Measurements from ENCODE around the gene PYGB. TPM values are rescaled to one million over a fixed set of nuclear protein-coding genes. Genes with fewer than 3 reads are reported as not detected.
A peak's percentile ranks its signal among the peaks of the same experiment; 100 is the strongest.

The PYGB gene
- polyA plus RNA-seq, 3 donors = 48.4 to 59.9 (median 51.8) TPM

DNA sequence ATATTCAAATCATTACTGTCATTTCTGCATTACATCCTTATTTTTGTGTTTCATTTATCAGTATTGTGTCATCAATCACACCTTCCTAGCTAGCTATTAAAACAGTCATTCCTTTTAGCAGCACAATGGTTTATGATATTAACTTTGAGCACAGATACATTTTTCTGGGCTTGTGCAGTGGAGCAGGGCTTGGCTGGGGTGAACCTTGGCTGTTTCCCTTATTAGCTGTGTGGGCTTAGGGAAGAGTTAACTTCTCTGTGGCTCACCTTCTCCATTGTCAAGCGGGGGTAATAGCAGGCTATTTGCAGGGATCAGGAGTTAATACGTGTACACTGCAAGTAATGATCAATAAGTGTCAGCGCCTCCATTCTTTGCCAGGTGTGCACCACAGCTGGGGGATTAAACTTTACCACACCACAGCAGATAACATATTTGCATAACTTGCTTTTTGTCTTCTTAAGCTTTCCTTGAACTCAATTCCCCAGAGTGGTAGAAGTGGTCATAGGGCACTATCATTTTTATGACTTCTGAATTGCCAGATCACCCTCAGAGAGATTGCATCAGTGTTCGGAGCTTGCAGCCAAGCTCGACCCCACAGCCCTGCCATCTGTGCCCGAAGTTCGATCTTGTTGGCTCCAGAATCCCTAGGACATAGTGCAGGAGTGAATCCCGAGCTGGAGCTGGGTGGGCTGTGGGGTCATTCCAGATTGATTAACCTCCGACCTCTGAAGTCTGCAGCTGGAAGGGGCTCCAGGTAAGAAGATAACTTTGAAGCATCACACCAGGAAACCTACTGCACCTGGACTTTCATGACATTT is 1.5 kb upstream of the PYGB start:
- no peak for DNase-seq

DNA sequence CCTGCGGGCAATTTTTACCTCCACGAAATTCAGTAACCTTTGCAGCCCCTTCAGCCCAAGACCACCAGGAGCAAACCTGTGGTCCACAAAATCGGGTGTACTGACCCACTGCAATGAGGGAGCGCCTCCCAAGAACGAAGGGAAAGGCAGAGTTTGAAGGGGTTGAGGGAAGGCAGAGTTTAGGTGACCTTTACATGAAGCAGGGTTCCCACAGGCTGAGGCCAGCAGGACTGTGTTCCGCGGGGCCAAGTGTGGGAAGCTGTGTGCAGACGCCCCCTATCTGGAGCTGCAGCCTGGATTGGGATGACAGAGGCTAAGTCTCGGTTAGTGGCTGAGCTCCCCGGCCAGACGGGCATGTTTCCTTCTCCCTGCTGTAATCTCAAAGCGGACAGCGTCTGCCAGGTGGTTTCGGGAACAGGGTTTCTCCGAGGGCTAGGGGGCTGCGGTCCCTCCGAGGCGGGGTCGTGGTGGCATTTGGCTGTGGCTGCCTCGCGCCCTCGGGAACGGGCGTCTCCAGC is 826 bp upstream of the PYGB start:
- DNase-seq = no peak

DNA sequence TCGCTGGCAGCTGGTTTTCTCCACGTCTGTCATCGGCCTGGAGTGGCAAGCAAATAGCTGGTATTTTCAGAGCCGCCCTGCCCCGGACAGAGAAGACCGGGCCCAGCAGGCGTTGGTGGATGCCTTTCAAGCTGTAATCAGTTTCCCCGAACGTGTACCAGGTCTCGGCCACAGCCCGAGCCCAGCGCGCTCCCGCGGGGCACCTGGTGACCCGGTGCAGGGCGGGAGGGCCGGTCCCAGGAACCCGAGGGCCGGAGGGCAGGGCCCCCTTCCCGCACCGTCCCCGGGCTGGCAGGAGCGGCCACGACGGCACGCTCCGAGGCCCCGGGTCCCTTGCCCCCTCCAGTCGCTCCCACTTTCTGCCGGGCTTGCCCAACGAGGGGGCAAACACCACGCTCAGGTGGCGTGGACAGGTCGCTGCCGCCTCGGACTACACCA is 348 bp upstream of the PYGB start:
- no peak for DNase-seq

DNA sequence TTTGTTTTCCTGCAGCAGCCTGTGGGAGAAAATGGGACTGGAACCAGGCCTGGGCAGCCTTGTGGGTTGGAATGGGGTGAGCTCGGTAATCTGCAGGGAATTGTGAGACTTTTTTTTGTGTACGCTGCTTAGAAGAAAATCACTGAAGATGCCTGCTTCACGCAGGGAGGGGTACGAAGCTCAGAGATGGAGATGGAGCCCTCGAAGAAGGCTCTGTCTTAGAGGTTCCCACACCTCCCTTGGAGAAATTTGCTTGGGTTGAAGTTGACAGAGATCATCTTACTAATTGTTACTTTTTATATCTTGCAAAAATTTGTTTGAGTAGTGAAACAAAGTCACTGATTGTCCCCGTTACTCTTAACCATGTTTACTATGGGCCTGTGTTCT is 894 bp downstream of the PYGB start:
- no peak for DNase-seq

DNA sequence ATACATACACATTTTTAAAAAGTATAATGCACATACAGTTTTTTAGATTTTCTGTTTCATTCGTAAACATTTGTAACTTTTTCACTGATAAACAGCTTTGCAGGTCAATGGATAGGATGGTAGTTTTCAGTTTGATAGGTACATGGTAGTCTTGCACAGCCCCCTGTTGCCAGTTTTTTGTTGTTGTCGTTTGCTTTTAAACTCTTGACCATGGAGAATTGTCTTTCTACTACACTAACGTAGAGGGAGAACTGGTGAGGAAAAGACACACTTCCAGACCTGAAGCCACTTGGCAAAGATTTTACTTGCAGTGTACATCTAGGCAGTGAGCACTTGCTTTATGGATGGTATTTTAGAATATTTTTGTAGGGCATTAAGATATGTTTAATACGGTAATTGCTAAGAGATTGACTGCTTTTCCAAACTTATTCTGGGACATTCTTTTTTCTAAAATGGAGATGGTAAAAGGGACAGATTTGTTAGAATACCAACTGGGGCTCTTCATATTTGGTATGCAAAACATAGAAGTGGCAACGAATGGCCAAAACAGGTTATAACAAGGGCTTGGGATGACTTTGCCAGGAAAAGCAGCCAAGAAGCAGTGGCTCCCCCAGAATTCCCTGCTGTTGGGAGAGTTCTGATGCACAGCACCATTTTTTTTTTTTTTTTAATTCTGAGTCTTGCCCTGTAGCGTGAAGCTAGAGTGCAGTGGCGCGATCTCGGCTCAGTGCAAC is 1.5 kb downstream of the PYGB start:
- no peak for DNase-seq

DNA sequence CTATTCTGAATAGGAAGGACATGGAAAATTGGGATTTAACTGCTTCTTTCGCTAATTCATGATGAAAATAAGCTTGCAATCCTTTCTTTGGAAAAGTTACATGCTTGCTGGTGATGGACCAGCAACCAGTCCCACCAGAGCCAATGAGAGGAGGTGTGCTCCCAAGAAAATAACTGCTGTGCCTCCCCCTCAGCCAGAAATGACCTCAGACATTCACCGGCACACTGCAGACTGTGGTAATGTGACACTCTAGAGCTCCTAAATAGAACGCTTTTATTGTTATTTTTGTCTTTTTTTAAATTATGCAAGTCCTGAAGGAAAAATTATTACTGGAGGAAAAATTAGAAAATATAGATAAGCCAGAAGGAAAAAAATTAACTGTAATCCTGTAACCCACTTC is 2.6 kb downstream of the PYGB start:
- DNase-seq = peak; percentile 39

DNA sequence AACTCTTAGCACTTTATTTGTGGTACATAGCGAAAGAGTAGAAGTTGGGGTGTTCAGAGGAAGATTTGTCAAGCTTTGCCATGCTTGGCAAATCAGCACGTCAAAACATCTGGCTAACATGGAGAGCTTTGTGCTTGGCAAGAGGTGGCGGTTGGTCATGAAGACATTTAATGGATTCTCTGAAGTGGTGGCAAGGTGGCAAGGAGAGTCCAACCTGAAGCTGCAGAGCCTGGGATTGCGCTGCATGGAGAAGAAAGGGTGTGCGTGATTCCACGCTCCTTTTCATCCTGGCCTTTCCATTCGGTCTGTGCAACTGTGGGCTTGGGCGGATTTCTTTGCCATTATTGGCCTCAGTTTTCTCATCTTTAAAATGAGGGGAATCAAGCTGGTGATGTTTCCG is 3.1 kb downstream of the PYGB start:
- no peak for DNase-seq

DNA sequence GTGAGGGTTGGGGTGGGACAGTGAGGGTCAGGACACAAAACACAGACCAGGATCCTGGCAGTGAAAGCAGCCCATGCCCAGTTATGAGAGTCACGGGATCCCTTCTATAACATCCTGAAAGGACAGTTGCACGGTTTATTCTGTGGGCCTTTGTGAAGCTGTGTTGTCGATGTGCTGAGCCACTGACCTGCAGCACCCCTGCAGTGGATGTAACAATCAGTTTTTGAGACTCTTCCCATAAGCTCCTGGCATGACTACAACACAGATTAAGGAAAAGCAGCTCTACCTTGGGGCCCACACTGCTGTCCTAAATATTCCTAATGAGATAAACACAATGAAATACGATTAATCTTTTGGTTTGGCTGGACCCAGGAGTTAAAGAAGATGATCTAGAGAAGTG is 3.7 kb downstream of the PYGB start:
- DNase-seq = no peak

DNA sequence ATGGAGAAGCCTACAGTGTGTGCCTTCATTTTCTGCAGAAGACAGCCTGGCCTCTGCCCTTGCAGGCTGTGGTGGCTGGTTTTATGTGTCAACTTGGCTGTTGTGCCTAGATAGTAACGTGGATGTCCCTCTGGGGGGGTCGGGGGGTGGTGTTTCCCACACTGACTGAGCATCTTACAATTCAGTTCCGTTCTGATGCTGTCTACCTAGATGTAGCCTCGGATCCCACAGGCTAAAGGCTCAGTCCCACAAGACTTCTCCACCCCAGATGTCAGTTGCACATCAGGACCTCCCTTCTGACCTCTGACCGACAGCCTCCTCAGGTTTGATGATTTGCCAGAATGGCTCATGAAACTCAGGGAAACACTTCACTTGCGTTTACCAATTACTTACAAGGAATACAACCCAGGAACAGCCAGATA is 4.4 kb downstream of the PYGB start:
- no peak for DNase-seq

DNA sequence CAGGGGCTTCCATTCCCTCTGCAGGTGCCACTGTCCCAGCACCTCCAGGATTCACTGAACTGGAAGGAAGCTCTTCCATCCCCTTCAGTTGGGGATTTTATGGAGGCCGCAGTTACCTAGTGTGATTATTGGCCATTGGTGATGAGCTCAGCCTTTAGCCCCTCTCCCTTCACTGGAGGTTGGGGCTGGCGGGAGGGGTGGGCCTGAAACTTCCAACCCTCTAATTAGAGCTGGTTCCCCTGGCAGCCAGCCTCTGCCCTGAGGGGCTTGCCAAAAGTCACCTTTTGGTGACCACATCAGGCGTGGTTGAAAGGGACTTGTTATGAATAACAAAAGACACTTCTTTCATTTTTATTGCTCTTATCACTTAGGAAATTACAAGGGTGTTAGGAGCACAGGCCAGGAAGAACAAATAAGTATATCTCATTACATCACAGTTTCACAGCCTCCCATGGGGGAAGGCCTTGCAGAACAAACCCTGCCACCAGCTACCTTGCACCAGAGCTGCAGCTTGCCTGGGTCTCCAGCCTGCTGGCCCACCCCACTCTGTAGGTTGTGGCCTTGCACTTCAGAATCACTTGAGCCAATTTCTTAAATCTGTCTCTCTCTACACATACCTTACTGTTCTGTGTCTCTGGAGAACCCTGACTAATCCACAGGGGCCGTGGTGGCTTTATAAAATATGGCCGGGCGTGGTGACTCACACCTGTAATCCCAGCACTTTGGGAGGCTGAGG is 5.0 kb downstream of the PYGB start:
- no peak for DNase-seq

DNA sequence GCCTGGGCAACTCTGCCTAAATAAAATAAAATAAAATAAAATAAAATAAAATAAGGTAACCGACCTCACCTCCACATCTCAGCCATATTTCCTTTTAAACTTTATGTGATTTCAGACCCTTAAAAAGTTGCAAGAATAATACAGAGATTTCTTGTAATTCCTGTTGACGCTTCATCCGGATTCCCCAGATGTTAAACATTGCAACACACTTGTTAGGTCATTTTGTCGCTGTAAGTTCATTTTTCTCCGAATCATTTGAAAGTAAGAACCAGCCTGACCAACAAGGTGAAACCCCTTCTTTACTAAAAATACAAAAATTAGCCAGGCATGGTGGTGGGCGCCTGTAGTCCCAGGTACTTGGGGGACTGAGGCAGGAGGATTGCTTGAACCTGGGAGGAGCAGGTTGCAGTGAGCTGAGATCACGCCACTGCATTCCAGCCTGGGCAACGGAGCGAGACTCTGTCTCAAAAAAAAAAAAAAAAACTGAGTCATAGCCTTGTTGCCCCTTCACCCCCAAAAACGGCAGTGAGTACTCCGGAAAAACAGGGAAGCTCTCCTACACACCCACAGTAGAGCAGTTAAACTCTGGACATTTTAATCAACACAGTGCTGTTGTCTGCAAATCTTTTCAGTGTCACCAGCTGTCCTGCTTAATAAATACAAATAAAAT is 5.9 kb downstream of the PYGB start:
- no peak for DNase-seq

DNA sequence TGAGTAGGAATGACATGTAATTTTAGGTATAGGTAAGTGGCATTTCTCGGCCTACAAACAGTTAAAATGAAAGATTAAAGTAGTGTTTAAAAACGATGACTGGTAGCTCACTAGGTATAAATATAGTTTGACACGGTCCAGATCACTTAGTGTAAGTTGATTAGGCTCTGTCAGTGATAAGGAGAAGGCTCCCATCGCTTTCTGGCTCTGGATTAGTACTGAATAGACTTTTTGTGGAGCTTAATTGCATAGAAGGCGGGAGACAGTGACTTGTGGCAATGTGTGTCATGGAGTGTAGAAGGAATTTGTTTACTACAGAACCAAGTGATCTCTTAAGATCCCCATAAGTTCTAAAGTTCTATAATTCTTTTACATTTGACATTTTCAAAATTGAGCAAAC is 6.7 kb downstream of the PYGB start:
- no peak for DNase-seq

DNA sequence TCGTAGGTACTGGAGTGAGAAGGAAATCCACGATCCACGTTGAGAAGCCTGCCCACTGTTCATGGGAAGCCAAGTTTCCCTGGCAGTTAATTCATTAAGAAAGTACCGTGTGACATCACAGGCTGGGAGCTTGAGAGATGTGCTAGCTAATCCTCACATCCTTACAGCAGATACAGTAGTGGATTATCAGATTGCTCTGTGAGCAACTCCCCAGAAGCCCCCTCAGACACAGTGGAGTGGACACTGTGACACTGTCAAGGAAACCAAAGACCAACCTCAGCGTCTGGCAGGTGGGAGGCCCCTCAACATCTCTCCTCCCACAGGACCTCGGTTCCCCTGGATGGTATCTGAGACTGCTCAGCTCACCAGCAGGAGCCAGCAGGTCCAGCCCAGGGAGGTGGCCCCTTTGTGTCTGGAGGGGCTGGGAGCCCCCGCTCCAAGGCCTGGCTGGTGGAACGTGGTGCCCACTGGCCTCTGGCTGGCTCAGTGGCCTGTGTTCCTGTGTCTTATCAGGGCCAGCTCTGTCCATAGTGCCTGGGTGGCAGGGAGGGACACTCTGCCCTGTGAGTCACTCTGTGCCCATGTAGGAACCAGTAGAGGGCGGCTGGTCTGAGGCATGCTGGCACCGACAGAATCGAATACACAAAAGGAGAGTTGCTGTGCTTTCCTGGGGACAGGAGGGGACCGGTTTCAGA is 7.2 kb downstream of the PYGB start:
- DNase-seq = no peak

DNA sequence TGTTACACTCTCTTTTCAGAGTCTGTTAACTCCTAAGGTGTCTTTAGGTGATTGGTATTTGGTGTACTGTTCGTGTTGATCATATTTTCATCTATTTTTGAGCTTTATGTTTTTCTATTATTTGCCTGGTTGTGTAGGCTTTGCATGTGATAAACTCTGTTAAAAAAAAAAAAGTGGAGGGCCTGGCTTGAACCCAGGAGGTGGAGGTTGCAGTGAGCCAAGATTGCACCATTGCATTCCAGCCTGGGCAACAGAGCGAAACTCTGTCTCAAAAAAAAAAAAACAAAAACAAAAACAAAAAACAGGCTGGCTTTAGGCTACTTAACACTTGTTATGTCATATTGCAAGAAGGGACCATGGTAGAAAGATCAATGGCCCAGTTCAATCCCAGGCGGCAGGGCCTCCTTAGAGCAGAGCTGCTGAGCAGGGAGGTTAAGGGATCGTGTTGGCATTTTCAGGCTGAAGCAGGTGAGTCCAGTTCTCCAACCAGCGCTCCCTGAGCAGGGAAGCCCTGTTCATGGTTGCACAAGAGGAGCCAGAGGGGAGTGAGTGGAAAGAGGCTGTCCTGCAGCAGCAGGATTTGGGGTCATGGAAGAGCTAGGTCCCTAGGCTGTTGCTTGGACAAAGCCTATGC is 8.5 kb downstream of the PYGB start:
- no peak for DNase-seq

DNA sequence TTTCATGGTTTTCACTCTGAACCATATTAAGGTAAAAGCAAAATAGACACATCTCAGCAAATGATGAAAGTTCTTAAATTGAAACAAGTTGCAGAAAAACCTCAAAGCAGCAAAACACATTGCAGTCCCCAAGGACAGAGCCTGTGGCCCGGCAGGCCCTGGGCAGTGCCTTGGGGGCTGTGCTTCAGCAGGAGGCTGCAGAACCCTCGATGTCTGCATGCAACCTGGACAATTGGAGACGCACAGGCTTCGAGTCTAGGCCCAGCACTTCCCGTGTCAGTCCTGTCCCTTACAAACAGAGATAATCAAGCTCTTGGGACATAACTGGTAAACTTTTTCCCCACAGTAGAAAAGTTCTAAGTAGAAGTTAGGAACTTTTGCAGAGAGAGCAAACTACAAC is 9.2 kb downstream of the PYGB start:
- no peak for DNase-seq

DNA sequence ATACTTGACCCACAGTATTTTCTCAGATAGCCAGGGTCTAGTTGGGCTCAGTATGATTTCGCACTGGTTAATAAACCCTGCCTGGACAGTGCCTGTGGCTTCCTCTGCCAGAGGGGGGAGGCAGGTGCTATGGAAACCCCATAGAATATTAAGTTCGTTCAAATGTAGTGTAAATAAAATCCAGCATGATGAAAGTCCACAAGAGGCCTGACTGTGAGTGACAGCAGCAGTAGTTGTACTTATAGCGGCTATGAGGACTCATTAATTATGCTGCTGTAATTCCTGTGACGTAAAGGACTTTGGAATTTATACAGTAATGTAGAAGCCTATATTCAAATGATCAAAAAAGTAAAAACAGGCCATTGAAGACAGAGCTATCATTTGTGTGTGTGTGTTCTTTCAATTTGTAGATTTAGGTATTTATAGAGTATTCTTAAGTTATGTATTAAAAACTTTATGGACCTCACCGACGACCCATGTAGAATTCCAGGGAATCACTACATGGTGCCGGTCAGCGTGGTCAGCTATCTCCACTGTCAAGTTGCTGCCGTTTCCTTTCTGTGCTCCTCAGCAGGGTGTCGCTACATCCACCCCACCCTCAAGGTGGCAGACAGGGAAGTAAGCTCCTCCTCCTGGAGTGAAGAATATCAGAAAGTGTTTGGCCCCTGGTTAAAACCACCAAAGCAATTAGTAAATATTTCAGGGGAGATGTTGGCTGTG is 10.0 kb downstream of the PYGB start:
- DNase-seq = no peak

DNA sequence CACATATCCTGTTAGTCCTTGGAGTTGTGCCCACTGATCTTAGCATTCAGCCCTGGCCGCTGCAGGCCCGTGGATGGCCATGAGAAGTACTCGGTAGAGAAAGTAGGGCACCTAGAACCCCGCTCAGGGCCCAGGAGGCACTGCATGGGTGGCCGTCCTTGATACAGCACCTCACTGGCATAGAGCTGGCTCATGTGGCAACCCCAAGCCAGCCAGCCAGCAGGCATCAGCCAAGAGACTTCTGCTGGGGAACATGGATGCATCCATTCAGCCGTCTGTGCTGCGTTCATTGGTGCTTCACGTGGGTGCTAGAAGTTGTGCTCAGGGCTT is 10.6 kb downstream of the PYGB start:
- no peak for DNase-seq

DNA sequence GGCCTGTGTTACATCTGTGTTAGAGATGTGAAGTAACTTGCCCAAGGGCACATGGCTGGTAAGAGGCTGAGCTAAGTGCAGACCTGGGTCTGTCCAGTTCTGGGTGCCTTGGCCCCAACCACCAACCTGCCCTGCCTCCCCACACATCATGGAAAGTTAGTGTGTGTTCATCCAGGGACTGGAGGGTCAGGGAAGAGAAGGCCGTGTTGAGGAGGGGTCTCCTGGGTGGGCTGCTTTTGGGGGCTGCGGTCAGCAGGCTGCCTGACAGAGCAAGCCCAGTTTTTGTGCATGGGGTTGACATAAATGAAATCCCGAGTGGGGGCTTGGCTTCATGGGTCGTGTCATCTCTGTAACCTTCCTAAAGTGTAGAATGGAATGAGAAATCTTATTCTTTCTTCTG is 10.9 kb downstream of the PYGB start:
- no peak for DNase-seq

DNA sequence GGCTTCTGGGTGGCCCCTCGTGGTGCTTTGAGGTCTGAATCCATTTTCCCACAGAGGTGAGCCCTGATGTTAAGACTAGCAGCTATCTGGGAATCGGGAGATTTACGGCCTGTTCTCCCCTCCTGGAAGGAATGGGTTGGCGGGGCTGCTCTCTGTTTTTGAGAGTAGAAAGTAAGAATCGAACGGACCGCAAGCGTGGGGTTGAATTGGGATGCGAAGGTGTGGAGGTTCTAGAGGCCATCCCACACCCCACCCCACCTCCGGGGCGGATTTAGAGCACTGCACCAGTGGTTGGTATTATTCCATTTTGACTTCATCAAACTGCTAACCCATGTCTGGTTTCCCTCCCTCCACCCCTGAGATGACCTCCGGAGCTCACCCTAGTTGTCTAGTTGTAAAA is 11.5 kb downstream of the PYGB start:
- DNase-seq = no peak

DNA sequence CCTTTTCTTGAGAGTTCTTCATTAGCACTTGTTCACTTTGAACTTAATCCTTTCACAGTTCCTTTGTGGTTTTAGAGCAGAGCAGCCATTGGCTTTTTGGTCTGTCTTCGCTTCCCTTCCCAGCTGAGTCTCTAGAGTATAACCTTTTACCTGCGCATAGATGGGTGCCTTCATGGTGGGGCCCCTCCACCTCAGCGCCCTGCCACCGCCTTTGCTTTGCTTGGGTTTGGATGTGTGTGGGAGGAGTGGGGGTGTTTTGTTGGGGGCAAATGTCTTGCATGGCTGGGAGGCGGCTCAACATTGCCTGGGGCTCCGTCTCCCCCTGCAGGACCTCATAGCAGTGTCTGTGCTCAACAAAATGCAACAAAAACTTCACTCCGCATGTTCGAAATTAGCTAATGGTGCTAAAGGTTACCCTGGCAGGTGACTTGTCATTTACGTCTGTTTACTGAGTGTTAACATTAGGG is 11.9 kb downstream of the PYGB start:
- DNase-seq = no peak

Data from renal pelvis (tissue), 4 donors.